ENCODE results near the gene TMEM272. TPM values are rescaled to one million over a fixed set of nuclear protein-coding genes. Genes with fewer than 3 reads are reported as not detected.

Gene TMEM272
- total RNA-seq, 4 donors from 2014 or later, result 0.13 to 0.74 (median 0.16) TPM; not detected in 1

DNA sequence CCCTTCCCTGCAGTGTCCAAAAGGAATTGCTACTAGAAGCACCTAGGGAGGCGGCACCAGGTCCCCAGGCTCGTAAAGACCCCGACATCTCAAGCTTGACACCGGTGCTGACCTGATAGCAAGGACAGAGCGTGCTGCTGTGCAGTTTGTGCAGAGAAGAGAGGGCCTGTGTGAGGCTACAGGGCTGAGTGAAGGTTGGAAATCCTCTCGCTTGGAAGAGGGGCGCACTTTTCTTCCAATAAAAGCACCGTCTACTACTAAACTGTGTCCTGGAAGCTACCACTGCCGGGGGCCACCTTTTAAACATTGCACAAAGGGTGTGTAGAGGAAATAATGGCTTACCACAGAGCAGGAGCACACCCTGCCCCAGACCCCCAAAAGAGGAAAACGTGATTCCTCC is 11.0 kb downstream of the TMEM272 start:
- DNase-seq (ENCODE audit: low spot score) (no peak), ATAC-seq (ENCODE audit: low FRiP score) (no peak)
- TF ChIP-seq CTCF (IDR thresholded peaks at IDR 0.05), result no peak

DNA sequence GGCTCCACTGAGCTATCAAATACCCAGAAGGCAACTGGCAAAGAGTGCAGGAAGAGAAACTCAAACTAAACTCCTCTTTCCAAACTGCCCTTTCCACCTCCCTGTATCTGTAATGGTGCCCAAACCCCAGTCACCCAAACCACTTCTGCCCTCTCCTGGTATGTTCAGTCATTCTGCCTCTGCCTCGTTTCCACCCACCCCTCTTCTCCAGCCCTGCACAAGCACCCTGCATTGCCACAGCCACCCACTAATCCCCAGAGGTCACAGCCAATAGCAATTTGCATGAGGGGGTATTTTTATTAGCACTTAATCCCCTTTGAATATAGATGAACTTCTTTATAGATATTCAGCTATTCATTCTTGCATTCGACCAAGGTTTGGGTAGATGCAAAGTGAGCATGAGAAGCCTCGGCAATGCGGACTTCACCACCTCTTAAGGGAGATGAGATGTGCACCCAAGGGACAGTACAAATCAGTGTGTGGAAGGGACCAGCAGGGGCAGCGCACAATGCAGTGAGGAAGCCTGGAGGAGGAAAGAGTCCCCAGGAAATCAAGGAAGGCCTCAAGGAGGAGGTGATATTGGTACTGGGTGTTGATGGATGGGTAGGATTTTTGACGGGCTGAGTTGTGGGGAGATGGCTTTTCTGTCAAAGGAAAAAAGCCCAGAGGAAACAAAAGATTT is 12.4 kb downstream of the TMEM272 start:
- DNase-seq (ENCODE audit: low spot score) (no peak), ATAC-seq (ENCODE audit: low FRiP score) (no peak)
- TF ChIP-seq CTCF (IDR thresholded peaks at IDR 0.05), result no peak

DNA sequence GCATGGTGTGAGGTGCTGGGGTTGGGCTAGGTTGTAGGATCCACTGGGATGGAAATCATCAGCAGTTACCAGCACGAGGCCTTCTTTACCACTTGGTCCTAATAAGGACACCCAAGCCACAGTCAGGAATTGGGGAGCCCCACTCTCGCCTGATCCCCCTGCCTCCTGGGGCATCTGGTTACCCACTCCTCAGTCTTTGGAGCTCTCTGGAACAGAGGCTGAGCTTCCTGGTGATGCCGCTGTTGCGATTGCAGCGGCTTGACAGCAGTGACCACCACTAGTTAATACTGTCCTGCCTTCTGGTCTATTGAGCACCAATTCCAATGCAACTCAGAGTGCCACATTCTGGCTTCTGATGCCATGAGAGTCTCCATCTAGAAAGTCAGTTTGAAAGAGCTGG is 13.5 kb downstream of the TMEM272 start:
- no peak for TF ChIP-seq CTCF (IDR thresholded peaks at IDR 0.05)
- ATAC-seq (ENCODE audit: low FRiP score), result no peak
- DNase-seq (ENCODE audit: low spot score), result no peak

DNA sequence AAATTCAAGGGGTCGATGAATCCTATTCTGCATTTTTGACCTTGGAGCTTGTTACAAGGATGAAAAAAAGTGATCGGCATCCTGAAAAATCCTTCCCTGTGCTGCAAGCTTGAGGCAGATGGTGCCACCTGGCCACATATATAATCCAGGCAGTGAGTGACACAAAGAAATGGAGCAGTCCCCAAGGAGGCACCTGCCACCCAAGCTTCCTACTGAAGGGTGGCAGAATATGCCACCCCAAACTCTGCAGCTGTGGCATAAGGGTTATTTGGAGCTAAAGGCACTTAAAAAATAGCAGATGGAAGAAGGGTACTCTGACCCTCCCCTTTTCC is 15.4 kb downstream of the TMEM272 start:
- ATAC-seq (ENCODE audit: low FRiP score) (no peak), DNase-seq (ENCODE audit: low spot score) (no peak)
- no peak for TF ChIP-seq CTCF (IDR thresholded peaks at IDR 0.05)

DNA sequence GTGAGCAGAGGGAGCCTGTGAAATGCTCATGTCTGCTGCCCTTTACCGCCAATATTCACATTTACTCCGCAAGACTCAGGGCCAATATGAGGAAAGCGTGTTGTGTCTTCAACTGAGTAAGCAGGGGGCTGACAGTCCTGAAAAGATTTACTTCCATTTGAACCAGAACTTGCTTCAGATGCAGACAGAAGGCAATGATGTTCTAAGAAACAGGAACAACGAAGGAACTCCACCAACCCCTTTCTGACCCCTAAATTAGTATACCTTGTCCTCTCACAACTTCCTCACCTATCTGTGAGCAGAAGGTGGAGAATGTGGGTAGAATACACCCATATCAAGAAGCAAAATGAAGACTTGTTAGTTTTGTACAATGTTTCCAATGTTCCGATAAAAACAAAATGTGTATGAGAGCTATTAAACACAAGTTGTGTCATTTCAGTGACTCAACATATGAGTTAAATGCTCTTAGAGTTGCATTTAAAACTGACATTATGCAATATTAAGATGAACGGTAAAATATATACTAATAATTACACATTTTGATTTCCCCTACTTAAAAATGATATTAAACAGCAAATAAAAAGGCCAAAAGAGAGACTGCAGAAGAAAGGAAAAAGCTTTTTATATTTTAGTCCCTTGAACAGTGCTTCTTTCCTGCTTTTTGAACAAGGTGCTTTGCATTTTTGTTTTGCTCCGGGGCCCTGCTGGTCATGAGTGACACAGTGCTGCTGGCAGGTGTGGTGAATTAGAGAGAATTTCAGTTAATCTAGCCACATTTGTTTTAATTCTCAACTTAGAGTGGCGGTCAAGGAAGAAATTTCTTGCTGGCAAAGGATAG is 16.0 kb downstream of the TMEM272 start:
- ATAC-seq (ENCODE audit: low FRiP score), result no peak
- TF ChIP-seq CTCF (IDR thresholded peaks at IDR 0.05), result no peak
- no peak for DNase-seq (ENCODE audit: low spot score)

DNA sequence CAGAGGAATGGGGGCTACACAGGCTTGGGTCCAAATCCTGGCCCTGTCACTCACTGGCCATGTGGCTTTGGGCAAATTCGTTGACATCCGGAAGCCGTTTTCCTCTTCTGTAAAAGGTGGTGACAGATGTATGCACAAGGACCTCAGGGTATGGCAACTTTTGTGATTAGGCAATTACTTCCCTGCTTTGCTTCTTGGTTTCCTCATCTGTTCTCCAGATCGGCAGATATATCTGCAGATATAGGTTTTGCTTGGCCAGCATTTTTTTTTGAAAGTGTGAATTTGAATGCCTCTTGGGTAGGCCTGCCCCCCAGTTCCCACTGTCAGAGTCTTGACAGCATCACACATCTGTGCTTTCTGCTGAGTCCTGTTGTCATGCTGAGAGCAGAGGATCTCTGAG is 17.7 kb downstream of the TMEM272 start:
- no peak for ATAC-seq (ENCODE audit: low FRiP score)
- no peak for DNase-seq (ENCODE audit: low spot score)
- no peak for TF ChIP-seq CTCF (IDR thresholded peaks at IDR 0.05)

- ATAC-seq (ENCODE audit: low FRiP score) (no peak), DNase-seq (ENCODE audit: low spot score) (no peak)
- TF ChIP-seq CTCF (IDR thresholded peaks at IDR 0.05), result no peak
Measured at GRCh38 chr13:51826606-51827005, 18.4 kb downstream of the TMEM272 start.
